ENCODE results near the gene CRHR1. TPM values are rescaled to one million over a fixed set of nuclear protein-coding genes. Genes with fewer than 3 reads are reported as not detected.
"Not testable (repeated sequence)": the region's sequence is repeated elsewhere in the genome, so short reads cannot be mapped to it uniquely, and the experiment has no call there.

CRHR1 gene
- total RNA-seq, 2 donors from 2014 or later, result not detected

DNA sequence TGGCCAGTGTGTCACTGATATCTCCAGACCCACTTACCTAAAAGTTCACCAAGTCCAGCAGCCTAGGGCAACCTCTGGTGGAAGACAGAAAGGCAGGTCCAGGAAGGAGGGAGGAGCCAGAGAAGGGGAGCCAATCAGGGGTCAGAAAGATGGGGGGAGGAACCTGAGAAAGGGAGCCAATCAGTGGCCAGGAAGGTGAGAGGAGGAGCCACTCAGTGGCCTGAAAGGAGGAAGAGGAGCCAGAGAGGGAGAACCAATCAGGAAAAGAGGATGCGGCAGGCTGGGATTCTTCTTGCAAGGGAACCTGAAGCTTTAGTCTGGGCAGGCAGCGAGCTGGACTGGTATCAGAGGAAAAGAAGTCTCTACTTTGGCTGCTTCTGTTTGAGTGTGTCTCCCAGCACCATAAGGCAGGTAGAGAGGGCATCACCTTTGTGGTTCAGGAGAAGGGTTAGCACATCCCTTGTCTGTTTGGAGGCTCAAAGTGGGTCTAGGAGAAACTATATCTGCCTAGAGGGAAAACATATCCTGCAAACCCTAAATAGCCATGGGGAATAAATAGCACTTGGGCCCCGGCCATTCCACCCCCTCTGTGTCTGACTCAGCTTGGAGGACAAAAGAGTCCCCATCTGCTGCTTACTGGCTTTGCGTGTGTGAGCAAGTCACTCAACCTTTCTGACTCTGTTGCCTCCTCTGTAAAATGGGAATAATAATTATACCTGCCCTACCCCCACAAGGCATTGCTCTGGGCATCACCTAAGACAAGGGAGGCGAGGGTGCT, 43.4 kb upstream of the CRHR1 start:
- H3K36me3 ChIP-seq (replicated peaks in 1 of 2; ENCODE audit: insufficient read depth in 1 of 2, low read depth in 2 of 2), result no peaks in the 10 kb centered on the region
- H3K4me3 ChIP-seq, result no peak overlapping the region
- no peak overlapping the region for H3K27ac ChIP-seq
- no peaks in the 10 kb centered on the region for H3K9me3 ChIP-seq
- intact Hi-C loops (cut with DNase I), result no loop called here
- peak; percentile 24 for ATAC-seq
- H3K4me1 ChIP-seq, result no peaks in the 10 kb centered on the region
- no peaks in the 10 kb centered on the region for H3K27me3 ChIP-seq
- peak in 1 of 4 donors; percentile 19 for DNase-seq
- TF ChIP-seq, protein P1, sequence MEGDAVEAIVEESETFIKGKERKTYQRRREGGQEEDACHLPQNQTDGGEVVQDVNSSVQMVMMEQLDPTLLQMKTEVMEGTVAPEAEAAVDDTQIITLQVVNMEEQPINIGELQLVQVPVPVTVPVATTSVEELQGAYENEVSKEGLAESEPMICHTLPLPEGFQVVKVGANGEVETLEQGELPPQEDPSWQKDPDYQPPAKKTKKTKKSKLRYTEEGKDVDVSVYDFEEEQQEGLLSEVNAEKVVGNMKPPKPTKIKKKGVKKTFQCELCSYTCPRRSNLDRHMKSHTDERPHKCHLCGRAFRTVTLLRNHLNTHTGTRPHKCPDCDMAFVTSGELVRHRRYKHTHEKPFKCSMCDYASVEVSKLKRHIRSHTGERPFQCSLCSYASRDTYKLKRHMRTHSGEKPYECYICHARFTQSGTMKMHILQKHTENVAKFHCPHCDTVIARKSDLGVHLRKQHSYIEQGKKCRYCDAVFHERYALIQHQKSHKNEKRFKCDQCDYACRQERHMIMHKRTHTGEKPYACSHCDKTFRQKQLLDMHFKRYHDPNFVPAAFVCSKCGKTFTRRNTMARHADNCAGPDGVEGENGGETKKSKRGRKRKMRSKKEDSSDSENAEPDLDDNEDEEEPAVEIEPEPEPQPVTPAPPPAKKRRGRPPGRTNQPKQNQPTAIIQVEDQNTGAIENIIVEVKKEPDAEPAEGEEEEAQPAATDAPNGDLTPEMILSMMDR (IDR thresholded peaks at IDR 0.05), result no peak
- no peak for TF ChIP-seq POLR2A (IDR thresholded peaks at IDR 0.05)
- 59 to 68% methylated on average over 5 of the region's 5 CpGs for WGBS, 2 donors

DNA sequence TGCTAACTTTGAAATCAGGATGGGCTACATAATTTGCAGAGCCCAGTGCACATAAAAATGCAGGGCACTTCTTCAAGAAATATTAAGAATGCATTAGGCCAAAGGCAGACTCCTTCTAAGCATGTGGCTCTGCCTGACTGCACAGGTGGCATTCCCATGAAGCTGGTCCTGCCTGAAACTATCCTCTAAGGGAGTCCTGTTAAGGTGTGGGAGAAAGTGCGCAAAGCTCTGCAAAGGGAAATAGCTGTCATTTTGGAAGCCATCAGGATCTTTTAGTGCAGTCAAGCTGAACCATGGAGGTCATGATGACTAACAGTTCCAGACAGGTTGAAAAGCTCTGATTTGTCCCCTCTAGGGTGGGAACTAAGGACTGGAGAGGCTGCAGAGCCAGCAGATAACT, 41.9 kb upstream of the CRHR1 start:
- DNase-seq, result no peak
- no peak for ATAC-seq
- H3K4me1 ChIP-seq, result no peaks in the 10 kb centered on the region
- no peak overlapping the region for H3K4me3 ChIP-seq
- WGBS, 2 donors, result 79 to 93% methylated on average over 1 of the region's 1 CpG
- no peaks in the 10 kb centered on the region for H3K9me3 ChIP-seq
- intact Hi-C loops (cut with DNase I), result no loop called here
- no peak overlapping the region for H3K27ac ChIP-seq
- no peaks in the 10 kb centered on the region for H3K36me3 ChIP-seq (replicated peaks in 1 of 2; ENCODE audit: insufficient read depth in 1 of 2, low read depth in 2 of 2)
- H3K27me3 ChIP-seq, result no peaks in the 10 kb centered on the region
- TF ChIP-seq, protein P1 (IDR thresholded peaks at IDR 0.05), result no peak
- no peak for TF ChIP-seq POLR2A (IDR thresholded peaks at IDR 0.05)

DNA sequence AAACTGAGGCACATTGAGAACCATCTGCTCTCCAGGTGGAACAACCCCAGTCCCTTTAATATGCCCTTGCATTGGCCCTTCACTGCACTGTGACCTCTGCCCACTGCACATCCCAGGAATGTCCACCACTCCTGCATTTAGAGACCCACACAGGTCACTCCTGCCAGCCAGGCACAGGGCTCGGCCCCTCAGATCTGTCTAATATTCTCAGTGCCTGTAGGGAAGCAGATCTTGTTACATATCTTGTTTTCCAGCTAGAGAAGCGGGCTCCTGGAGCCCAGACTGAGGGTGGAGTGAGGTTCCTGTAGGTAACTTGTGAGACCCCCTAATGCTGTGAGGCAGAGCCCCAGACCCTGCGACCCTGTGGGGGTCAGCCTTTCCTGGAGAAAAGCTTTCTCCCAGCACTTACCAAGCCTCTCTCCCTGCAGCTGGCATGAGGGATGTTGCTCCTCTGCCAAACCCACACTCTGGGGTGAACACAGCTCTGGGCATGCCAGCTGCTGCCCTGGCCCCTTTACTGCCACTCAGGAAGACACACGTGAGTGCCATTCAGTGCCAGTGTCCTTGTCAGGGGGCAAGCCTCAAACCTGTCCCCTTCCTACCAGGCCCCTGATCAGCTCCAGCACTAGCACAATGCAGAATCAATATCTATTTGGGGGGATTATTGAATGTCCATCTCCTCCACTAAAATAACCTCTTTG, 40.3 kb upstream of the CRHR1 start:
- WGBS, 2 donors, result 56 to 64% methylated on average over 2 to 4 of the region's 4 CpGs
- DNase-seq, result no peak
- Histone ChIP-seq H3K27me3 (no peaks in the 10 kb centered on the region), H3K9me3 (no peaks in the 10 kb centered on the region), H3K27ac (no peak overlapping the region), H3K4me1 (no peaks in the 10 kb centered on the region), H3K4me3 (no peak overlapping the region), H3K36me3 (replicated peaks in 1 of 2; ENCODE audit: insufficient read depth in 1 of 2, low read depth in 2 of 2) (no peaks in the 10 kb centered on the region)
- no peak for ATAC-seq
- intact Hi-C loops (cut with DNase I), result no loop called here
- TF ChIP-seq, protein P1 (IDR thresholded peaks at IDR 0.05), result no peak
- TF ChIP-seq POLR2A (IDR thresholded peaks at IDR 0.05), result no peak

DNA sequence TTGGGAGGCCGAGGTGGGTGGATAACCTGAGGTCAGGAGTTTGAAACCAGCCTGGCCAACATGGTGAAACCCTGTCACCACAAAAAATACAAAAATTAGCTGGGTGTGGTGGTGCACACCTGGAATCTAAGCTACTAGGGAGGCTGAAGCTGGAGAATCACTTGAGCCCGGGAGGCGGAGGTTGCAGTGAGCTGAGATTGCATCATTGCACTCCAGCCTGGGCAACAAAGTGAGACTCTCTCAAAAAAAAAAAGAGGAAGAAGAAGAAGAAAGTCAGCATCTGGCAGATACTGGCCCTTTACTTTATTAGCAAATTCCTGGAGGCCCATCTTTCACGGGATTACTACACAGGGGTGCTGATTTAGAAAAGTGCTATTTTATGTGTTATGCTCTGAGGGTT, 39.3 kb upstream of the CRHR1 start:
- H3K9me3 ChIP-seq; H3K36me3 ChIP-seq (replicated peaks in 1 of 2; ENCODE audit: insufficient read depth in 1 of 2, low read depth in 2 of 2); intact Hi-C loops (cut with DNase I); H3K27ac ChIP-seq; H3K4me3 ChIP-seq; ATAC-seq; H3K27me3 ChIP-seq; H3K4me1 ChIP-seq; DNase-seq: not testable (repeated sequence)
- 67 to 82% methylated on average over 4 of the region's 4 CpGs for WGBS, 2 donors

DNA sequence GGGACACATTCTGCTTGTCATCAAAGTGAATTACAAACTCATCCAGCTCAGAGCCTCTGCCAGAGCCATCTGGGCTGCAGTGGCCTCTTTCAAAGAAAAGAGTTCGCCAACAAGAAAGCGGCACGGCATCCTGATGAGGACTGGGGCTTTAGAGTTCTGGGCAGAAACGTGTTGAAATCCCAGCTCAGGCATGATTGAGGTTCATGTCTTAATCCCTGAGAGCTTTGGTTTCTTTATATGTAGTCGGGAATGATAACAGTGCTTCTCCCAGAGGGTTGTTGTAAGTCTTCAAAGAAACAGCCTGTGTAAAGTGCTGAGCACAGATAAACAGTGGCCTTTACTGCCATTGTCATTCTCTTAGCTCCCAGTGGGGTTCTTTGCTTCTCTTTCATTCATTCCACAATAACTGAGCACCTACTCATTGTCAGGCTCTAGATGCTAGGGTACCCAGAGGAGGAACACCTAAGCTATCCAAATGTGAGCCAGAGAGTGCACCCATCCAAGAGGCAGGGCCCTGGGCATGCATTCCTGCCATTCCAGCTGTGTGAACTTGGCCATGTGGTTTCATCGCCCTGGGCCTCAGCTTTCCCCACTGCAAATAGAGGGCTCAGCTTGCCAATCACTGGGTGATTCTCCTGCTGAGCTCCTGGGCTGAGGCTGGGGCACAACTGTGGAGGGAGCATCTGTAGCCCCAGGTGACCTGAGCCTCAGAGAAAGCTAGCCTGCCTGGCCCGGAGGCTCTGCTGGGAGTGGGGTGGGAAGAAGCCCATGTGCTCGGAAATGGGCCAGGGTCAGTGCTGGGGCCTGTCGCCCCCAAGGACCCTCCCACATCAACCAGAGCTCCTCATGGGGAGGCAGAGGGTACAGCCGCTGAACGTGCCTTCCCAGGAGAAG, 38.3 kb upstream of the CRHR1 start:
- H3K27ac ChIP-seq, result no peak overlapping the region
- intact Hi-C loops (cut with DNase I), result no loop called here
- H3K4me3 ChIP-seq, result no peak overlapping the region
- H3K4me1 ChIP-seq, result peaks cover 8% of the 10 kb centered on the region
- no peaks in the 10 kb centered on the region for H3K27me3 ChIP-seq
- ATAC-seq (no peak), DNase-seq (no peak)
- 60 to 61% methylated on average over 10 to 11 of the region's 11 CpGs for whole genome bisulfite sequencing, 2 donors
- no peak for TF ChIP-seq POLR2A (IDR thresholded peaks at IDR 0.05)
- TF ChIP-seq, protein P1 (IDR thresholded peaks at IDR 0.05), result no peak
- no peaks in the 10 kb centered on the region for H3K9me3 ChIP-seq
- no peaks in the 10 kb centered on the region for H3K36me3 ChIP-seq (replicated peaks in 1 of 2; ENCODE audit: insufficient read depth in 1 of 2, low read depth in 2 of 2)

Data from body of pancreas (tissue), 4 donors.